KMS-11 (cell line): Measurements from ENCODE around the gene TDRD9.

ENCODE experiments used
- H2AFZ ChIP-seq: fragments of 200-600 bp; sonication (generic); 2 replicates; pipeline ENCODE4 v1.6.1; 2016; ENCODE audit warnings: antibody characterized with exemption, mixed run types, low read depth
- H3K27ac ChIP-seq: fragments of 200-600 bp; sonication (generic); 2 replicates; pipeline ENCODE4 v1.6.1; 2016; ENCODE audit warnings: mild to moderate bottlenecking, mixed run types
- H3K27me3 ChIP-seq: fragments of 200-600 bp; sonication (generic); 2 replicates; pipeline ENCODE4 v1.6.1; 2017; ENCODE audit warnings: mild to moderate bottlenecking, low read depth, mixed run types, moderate library complexity; ENCODE audit not compliant: insufficient read depth
- H3K36me3 ChIP-seq: fragments of 200-600 bp; sonication (generic); 2 replicates; pipeline ENCODE4 v1.6.1; 2017; ENCODE audit warnings: mild to moderate bottlenecking, mixed run types; ENCODE audit not compliant: insufficient read depth
- H3K4me1 ChIP-seq: fragments of 200-600 bp; sonication (generic); 2 replicates; pipeline ENCODE4 v1.6.1; 2016; ENCODE audit warnings: mild to moderate bottlenecking, low read depth, mixed run types; ENCODE audit not compliant: poor library complexity, severe bottlenecking
- H3K4me2 ChIP-seq: fragments of 200-600 bp; sonication (generic); 2 replicates; pipeline ENCODE4 v1.7.0; 2016; ENCODE audit warnings: mild to moderate bottlenecking, mixed run types
- H3K4me3 ChIP-seq: fragments of 200-600 bp; sonication (generic); IDR thresholded peaks from 2 replicates; pipeline ENCODE4 v1.6.1; 2017; ENCODE audit warnings: low read depth, low read length, mixed read lengths; ENCODE audit not compliant: insufficient read depth
- H3K79me2 ChIP-seq: fragments of 200-600 bp; sonication (generic); 2 replicates; pipeline ENCODE4 v1.6.1; 2016; ENCODE audit warnings: low read depth, mixed run types; ENCODE audit not compliant: insufficient read depth
- H3K9ac ChIP-seq: fragments of 200-600 bp; sonication (generic); 2 replicates; pipeline ENCODE4 v1.6.1; 2016; ENCODE audit warnings: mild to moderate bottlenecking, mixed run types
- H4K20me1 ChIP-seq: fragments of 200-600 bp; sonication (generic); 2 replicates; pipeline ENCODE4 v1.6.1; 2016; ENCODE audit warnings: mild to moderate bottlenecking, mixed run types; ENCODE audit not compliant: insufficient read depth
- CTCF ChIP-seq: fragments of 200-600 bp; sonication (generic); conservative IDR thresholded peaks from 2 replicates; pipeline ENCODE4 v1.6.1; 2017; ENCODE audit warnings: low read depth, mild to moderate bottlenecking, antibody characterized with exemption, low read length, moderate library complexity, mixed read lengths

TDRD9 gene

GRCh38 chr14:104085032-104085888 lies 157.0 kb downstream of the TDRD9 start, which contains the start of gene ASPG:
ASPG (plus strand) TSS chr14:104085700; CDS start chr14:104085771, 71 bp downstream.
- no peaks in the 10 kb centered on the region for H4K20me1 ChIP-seq
- no peak within 1 kb of the TSS for H3K4me2 ChIP-seq
- no peak within 1 kb of the TSS for H3K9ac ChIP-seq
- H3K36me3 ChIP-seq: no peaks in the 10 kb centered on the region
- peaks cover 14% of the 10 kb centered on the region; the same call in 1 of the 2 replicates for H3K27me3 ChIP-seq
- no peak within 1 kb of the TSS for H3K4me3 ChIP-seq
- TF ChIP-seq CTCF: no peak
- H3K79me2 ChIP-seq: no peaks in the 10 kb centered on the region
- no peaks in the 10 kb centered on the region for H3K4me1 ChIP-seq
- H3K27ac ChIP-seq: no peak within 1 kb of the TSS
- H2AFZ ChIP-seq: no peak within 1 kb of the TSS

- Histone ChIP-seq H3K4me2 (no peak overlapping the region), H2AFZ (no peak overlapping the region), H3K4me3 (no peak overlapping the region), H3K79me2 (no peaks in the 10 kb centered on the region), H3K36me3 (no peaks in the 10 kb centered on the region), H3K9ac (no peak overlapping the region), H4K20me1 (no peaks in the 10 kb centered on the region), H3K4me1 (no peaks in the 10 kb centered on the region), H3K27me3 (peaks cover 14% of the 10 kb centered on the region; the same call in 1 of the 2 replicates), H3K27ac (no peak overlapping the region)
- no peak for TF ChIP-seq CTCF
Measured at GRCh38 chr14:104085889-104086201, 157.6 kb downstream of the TDRD9 start.

GRCh38 chr14:104086210-104086660 lies 158.0 kb downstream of the TDRD9 start:
- no peaks in the 10 kb centered on the region for H3K4me1 ChIP-seq
- H3K4me2 ChIP-seq: no peak overlapping the region
- no peak overlapping the region for H3K4me3 ChIP-seq
- H4K20me1 ChIP-seq: no peaks in the 10 kb centered on the region
- no peaks in the 10 kb centered on the region for H3K79me2 ChIP-seq
- TF ChIP-seq CTCF: no peak
- H3K27ac ChIP-seq: no peak overlapping the region
- peaks cover 14% of the 10 kb centered on the region; the same call in 1 of the 2 replicates for H3K27me3 ChIP-seq
- no peak overlapping the region for H2AFZ ChIP-seq
- H3K36me3 ChIP-seq: no peaks in the 10 kb centered on the region
- H3K9ac ChIP-seq: no peak overlapping the region

- H3K79me2 ChIP-seq: no peaks in the 10 kb centered on the region
- H2AFZ ChIP-seq: no peak overlapping the region
- no peak overlapping the region for H3K27ac ChIP-seq
- no peak overlapping the region for H3K4me3 ChIP-seq
- no peak overlapping the region for H3K9ac ChIP-seq
- no peak for TF ChIP-seq CTCF
- no peaks in the 10 kb centered on the region for H3K36me3 ChIP-seq
- H3K4me2 ChIP-seq: no peak overlapping the region
- no peaks in the 10 kb centered on the region for H3K4me1 ChIP-seq
- no peaks in the 10 kb centered on the region for H4K20me1 ChIP-seq
- peaks cover 12% of the 10 kb centered on the region; the same call in 1 of the 2 replicates for H3K27me3 ChIP-seq
Measured at GRCh38 chr14:104086661-104087461, 158.6 kb downstream of the TDRD9 start.
